NCI-H2227 (cell line): ENCODE results near the gene NRCAM.

Experiments used
- DNase-seq: peaks from one replicate; lab custom pipeline; 2025; ENCODE audit not compliant: unreplicated experiment; lab: John Stamatoyannopoulos, UW

The NRCAM gene

DNA sequence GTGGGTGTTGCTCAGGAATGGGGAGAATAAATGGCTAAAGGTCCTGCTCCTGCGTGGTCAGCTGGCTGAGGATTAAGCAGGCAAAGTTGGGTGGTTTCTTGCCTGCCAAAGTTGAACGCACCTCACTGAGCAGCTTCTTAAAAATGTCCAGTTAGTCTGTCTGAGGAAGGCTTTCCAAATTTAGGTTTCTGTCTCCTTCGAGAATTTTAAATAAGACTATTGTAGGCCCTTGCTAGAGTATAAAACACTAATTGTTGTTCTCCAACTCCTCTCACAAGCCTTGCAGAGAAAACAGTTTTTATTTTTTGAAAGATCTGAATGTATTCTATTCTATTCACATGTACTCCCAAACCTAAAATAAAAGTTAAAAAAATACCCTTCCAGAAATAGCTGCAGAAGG is 204.1 kb downstream of the NRCAM start:
- DNase-seq, result no peak

- no peak for DNase-seq
Measured at GRCh38 chr7:108251700-108252099, 204.5 kb downstream of the NRCAM start.

DNA sequence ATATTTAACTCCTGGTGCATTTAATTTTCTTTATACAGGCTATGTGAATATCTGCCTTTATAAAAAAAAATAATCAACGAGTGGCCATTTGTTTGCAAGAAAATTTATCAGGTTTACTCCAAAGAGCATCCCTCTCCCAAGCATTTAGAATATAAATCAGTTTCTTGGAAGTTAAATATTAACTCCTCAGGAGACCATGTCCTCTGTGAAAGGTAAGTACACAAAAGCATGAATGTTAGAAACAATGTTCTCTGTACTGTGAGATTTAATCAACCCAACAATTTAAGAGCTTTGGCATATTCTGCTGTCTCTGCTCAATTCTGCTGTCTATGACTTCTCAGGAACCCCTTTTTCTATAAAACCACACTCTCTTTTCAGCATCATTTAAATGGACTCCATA is 206.8 kb downstream of the NRCAM start:
- DNase-seq, result no peak

DNA sequence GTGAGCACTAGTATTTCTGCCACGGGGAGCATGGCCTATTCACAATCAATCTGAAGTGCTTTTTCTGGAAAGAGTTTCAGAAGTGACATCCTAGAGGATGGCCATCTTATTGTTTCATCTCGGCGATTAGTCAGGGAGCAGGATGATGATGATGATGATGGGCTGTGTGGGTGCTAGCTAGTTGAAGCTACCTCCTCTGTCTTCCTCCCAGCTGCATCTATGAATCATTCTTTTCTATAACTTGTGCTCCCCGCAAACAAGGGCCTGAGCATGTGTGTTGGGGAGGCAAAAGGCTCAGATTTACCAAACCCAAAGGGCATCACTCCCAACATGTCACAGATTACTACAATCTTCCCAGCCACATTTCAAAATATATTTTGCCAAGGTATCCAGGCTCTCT is 207.4 kb downstream of the NRCAM start:
- no peak for DNase-seq

DNA sequence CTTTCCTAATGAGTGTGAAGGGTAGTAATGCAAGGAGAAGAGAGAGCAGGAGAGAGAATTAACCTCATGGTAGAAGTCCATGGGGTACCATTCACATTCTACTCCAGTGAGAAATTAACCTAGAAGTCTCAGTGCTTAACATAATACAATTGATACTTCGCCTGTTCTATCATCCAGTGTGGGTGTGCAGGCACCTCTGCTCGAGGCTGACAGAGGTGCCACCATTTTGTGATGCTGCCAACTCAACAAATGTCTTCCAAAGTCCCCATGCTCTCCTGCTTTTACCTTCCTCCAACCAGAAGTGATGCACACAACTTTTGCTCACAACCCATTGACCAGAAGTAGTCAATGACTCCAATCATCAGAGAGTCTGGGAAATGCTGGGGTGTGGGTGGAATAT is 207.8 kb downstream of the NRCAM start:
- DNase-seq, result no peak

GRCh38 chr7:108247614-108248013 is 208.6 kb downstream of the NRCAM start:
- DNase-seq, result no peak

GRCh38 chr7:108246227-108246837 is 209.9 kb downstream of the NRCAM start:
- DNase-seq, result peak; percentile 15

DNA sequence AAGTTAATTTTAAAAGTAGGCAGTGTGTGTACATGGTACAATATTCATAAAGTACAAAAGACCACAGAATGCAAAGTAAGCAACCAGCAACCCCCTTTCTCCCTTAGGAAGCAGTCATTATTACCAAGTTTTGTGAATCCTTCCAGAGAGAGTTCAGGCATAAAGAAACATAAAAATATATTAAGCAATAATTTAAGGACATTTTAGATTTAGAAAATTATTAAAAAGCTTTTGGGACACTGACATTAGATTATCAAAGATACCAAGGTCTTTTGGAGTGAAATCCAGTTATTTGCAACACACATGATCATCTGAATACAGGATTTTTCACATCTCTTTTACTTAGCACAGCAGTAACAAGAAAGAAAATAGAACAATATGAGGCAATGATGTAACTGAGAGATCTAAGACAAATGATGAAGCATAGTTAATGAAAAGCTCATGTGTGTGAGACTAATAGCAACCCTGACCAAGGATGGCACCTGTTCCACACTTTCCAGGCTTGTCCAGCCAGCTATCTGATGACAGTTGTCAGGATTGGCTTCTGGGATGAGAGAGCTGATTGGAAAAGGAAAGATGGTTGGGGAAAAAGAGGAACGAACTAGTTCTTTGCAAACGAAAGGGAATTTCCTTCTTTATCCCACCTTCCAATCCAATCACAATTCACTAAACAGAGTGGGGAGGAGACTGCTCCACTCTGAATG is 210.6 kb downstream of the NRCAM start:
- no peak for DNase-seq

- no peak for DNase-seq
Measured at GRCh38 chr7:108244110-108244509, 212.1 kb downstream of the NRCAM start.

GRCh38 chr7:108239501-108240225 is 216.6 kb downstream of the NRCAM start:
- DNase-seq, result peak; percentile 71

DNA sequence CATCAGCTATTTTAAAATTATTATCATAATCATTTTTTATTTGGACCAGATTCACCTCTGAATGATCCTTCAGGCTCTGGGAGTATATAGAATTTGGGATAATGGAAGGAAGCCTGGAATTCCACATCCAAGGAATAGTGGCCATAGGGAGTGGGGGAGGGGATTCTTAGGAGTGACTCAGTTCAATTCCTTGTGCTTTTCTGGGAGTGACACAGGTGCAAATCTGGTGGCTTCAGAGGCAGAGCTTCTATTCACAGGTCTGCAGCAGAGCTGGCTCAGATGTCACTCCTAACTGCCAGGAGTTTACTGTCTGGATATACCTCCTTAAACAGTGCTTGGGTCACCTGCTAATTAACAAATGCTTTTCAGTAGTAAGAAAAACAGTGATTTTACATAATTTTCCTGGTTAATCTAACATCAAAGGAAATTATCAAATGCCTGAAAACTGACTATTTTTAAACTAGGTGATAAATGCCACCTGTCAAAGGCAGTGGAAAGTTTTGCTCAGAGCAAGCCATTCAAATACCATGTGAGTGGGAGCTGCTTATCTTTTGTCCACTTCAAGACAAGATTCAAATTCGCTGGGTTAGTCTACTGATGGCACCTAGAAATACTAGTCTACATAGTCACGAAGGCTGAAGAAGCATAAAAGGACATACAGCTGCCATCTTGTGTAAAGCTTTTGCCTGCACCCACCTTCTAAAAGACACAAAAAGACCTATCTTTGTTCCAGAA is 219.4 kb downstream of the NRCAM start:
- DNase-seq, result no peak

DNA sequence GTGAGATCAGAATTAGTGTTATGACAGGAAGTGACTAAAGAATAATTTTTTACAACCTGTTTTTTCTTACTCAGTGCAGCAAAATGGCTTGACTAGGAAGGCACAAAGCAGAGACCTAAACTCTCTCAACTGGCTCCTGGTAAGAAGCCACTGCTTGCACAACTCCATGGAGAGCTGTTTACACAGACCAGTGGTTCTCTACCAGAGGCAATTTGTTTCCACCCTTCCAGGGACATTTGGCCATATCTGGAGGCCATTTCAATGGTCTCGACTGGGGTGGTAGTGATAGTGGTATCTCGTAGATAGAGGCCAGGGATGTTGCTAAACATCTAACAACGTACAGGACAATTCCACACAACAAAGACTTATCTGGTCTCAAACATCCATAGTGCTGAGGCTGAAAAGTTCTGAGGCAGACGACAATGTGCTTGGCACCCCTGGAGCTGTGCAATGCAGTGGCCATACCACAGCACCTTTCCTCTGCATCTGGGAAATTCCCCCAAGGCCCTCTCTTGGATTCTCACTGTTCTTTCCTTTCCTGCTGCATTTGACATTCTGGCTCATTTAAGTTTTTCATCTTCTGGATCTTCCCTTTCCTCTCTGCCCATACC is 220.7 kb downstream of the NRCAM start:
- DNase-seq, result no peak

- DNase-seq, result no peak
Measured at GRCh38 chr7:108234971-108235450, 221.2 kb downstream of the NRCAM start.

DNA sequence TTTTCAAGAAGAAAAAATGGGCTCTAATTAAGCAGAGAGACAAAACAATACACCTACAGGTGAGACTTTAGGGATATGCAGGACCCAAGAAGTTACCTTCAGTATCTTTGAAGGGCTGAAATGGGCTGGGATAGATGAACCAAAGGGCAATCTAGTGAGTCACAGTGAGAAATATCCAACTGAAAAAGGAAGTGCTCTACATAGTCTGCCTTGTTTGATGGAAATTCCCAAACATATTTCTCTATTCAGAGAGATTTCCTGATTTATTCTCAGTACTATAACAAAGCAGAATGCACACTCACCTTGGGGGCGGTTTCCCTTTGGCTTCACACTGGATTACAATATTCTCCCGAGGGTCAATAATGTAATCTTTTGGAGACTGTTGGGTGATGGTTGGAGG is 222.0 kb downstream of the NRCAM start:
- DNase-seq, result no peak

GRCh38 chr7:108232076-108232475 is 224.2 kb downstream of the NRCAM start:
- no peak for DNase-seq

- DNase-seq, result no peak
Measured at GRCh38 chr7:108231221-108231620, 225.0 kb downstream of the NRCAM start.

DNA sequence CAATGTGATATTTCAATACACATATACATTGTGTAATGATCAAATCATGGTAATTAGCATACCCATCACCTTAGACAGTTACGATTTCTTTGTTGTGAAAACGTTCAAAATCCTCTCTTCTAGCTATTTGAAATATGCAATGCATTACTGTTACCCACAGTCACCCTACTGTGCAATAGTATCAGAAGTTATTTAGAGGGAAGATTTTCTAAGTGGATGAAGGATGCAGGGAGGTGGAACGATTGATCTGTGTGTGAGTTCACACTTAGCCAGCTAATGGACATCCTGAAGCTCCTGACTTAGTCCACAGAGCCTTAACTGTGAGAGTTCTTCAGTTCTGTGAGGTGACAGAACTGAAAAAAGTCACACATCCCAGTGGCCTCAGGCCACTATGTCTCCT is 228.9 kb downstream of the NRCAM start:
- no peak for DNase-seq

DNA sequence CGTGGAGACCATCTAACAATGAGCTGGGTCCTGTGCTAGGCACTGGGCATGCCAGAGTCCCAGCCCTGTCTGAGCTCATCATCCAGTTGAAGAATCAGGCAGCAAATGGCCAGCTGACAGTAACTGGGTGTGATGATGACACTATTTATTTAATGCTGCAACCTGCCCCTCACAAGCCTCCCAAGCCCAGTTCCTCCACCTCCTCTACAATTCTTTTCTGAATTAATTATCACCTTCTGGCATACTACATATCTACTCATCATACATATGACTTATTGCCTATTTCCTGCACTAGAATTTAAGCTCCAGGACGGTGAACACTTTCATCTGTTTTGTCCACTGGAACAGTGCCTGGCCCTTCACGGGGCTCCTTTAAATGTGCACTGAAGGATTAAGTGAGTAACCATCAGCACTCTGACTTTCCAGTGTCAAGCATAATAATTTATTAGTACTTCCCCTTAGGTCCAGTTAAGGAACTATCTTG is 229.4 kb downstream of the NRCAM start:
- no peak for DNase-seq

GRCh38 chr7:108225531-108226181 is 230.6 kb downstream of the NRCAM start:
- no peak for DNase-seq

DNA sequence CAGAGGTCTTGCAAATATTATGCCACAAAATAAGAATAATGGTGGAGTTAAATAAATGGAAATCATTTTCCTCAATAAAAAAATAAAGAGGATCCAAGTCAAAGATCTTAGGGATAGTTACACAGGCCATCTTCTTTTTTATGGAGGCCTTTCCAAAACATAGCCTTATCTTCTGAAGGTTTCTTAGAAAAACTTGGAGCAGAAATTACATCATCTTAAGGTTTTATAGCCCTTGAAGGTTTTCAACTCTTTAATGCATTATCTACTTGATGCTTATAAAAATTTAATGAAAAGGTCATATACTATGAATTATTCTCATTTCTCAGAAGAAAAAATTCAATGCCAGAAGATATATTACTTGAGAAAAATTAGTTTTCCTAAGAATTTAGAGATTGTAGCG is 231.8 kb downstream of the NRCAM start:
- DNase-seq, result no peak
